ENCODE results near the gene SIPA1L3.

SIPA1L3 gene

DNA sequence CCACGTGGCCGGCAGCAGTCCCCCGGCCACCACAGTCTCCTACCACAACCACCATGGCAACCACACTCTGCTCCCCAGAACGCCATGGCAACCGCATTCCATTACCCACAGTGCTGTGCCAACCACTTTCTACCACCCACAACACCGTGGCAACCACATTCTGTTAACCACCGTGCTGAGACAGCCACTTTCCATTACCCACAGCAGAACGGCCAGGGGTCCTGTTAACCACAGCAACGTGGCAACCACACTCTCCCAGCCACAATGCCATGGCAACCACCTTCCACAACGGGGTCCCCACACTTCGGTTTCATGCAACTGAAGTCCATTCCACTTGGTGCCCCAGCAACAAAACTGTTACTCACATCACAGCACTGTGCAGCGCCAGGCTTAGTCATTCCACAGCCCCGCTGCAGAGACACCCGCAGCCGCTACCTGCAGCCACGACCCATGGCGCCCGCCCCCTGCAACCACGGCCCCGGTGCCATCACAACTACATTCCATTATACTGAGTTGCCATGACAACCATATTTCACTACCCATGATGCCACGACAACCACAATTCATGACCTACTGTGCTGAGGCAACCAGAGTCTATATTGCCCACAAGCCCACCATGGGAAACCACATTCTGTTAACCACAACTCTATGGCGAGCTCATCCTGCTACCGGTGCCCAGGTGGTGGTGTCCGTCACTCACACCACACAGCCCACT, 307.1 kb downstream of the SIPA1L3 start:
- TF ChIP-seq, protein P1, sequence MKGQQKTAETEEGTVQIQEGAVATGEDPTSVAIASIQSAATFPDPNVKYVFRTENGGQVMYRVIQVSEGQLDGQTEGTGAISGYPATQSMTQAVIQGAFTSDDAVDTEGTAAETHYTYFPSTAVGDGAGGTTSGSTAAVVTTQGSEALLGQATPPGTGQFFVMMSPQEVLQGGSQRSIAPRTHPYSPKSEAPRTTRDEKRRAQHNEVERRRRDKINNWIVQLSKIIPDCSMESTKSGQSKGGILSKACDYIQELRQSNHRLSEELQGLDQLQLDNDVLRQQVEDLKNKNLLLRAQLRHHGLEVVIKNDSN (IDR thresholded peaks at IDR 0.05): no peak
- TF ChIP-seq TAF1 (IDR thresholded peaks at IDR 0.05; ENCODE audit: low read depth): no peak
- no peak for TF ChIP-seq TEAD4 (IDR thresholded peaks at IDR 0.05)
- TF ChIP-seq FOXM1 (IDR thresholded peaks at IDR 0.05; ENCODE audit: borderline replicate concordance, low read depth): no peak
- TF ChIP-seq NFIC (IDR thresholded peaks at IDR 0.05): no peak
- no peak for TF ChIP-seq YY1 (IDR thresholded peaks at IDR 0.05; ENCODE audit: low read depth)
- TF ChIP-seq, protein P2, sequence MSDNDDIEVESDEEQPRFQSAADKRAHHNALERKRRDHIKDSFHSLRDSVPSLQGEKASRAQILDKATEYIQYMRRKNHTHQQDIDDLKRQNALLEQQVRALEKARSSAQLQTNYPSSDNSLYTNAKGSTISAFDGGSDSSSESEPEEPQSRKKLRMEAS (IDR thresholded peaks at IDR 0.05): no peak
- no peak for TF ChIP-seq ZBTB7A (IDR thresholded peaks at IDR 0.05; ENCODE audit: low read depth)
- no peak for TF ChIP-seq EGR1 (IDR thresholded peaks at IDR 0.05)
- TF ChIP-seq EP300 (IDR thresholded peaks at IDR 0.05; ENCODE audit: borderline replicate concordance): no peak
- TF ChIP-seq TCF12 (IDR thresholded peaks at IDR 0.05; ENCODE audit: low read depth): no peak
- TF ChIP-seq, protein P3, sequence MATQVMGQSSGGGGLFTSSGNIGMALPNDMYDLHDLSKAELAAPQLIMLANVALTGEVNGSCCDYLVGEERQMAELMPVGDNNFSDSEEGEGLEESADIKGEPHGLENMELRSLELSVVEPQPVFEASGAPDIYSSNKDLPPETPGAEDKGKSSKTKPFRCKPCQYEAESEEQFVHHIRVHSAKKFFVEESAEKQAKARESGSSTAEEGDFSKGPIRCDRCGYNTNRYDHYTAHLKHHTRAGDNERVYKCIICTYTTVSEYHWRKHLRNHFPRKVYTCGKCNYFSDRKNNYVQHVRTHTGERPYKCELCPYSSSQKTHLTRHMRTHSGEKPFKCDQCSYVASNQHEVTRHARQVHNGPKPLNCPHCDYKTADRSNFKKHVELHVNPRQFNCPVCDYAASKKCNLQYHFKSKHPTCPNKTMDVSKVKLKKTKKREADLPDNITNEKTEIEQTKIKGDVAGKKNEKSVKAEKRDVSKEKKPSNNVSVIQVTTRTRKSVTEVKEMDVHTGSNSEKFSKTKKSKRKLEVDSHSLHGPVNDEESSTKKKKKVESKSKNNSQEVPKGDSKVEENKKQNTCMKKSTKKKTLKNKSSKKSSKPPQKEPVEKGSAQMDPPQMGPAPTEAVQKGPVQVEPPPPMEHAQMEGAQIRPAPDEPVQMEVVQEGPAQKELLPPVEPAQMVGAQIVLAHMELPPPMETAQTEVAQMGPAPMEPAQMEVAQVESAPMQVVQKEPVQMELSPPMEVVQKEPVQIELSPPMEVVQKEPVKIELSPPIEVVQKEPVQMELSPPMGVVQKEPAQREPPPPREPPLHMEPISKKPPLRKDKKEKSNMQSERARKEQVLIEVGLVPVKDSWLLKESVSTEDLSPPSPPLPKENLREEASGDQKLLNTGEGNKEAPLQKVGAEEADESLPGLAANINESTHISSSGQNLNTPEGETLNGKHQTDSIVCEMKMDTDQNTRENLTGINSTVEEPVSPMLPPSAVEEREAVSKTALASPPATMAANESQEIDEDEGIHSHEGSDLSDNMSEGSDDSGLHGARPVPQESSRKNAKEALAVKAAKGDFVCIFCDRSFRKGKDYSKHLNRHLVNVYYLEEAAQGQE (IDR thresholded peaks at IDR 0.05; ENCODE audit: low read depth): no peak

DNA sequence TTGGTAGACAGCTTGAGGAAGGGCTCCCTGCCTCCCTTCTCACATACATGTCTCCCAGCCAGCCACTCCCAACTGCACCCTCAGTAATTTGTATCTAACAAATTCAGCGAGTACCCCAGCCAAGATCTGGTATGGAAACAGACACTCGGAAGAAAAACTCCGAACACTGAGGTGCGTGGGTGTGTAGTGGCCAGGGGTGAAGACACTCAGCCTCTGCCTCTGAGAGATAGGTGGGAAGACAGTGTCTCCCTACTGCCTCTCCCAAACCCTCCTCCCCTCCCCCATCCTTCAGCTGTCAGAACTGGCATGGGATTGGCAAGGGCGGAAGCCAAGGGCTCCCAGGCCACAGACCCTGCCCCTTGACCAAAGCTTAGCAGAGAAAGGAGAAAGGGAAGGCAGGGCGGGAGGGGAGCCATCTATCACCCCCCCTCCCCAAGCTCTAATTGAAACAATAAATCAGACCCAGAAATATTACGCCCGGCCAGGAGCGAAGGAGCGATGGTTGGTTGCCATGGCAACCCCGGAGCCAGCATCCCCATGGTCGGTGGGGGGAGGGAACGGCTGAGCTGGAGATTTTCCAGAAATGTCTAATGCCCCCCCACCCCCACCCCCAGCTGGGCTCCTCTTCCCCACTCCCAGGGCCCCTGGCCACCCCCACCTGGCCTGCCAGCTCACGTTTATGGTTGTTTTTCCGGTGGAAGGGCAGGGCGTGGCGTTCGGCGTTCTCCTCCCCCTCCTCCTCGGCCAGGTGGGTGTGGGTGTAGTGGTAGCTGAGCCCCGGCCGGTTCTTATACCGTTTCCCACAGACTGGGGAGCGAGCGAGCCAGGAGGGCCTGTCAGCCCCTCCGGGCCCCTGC, 310.0 kb downstream of the SIPA1L3 start:
- no peak for TF ChIP-seq NFIC (IDR thresholded peaks at IDR 0.05)
- no peak for TF ChIP-seq TAF1 (IDR thresholded peaks at IDR 0.05; ENCODE audit: low read depth)
- TF ChIP-seq EGR1 (IDR thresholded peaks at IDR 0.05): no peak
- TF ChIP-seq, protein P2 (IDR thresholded peaks at IDR 0.05): no peak

DNA sequence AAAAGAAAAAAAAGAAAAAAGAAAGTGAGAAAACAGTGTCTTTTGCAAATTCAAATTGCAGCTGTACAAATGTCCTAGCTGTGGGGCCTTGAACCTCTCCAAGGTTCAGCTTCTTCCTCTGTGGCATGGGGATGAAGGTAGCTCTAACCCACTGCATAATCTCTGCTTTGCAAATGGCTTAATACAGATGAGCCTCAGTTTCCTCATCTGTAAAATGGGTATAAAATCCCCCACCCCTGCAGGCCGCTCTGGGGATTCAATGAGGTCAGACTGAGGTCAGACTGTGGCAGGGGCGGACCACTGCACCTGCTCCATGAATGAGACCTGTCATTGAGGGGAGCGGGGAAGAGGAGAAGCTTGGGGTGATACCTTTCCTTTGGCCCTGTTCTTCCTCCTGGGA, 311.2 kb downstream of the SIPA1L3 start:
- no peak for TF ChIP-seq CREB1 (IDR thresholded peaks at IDR 0.05; ENCODE audit: low read depth)
- no peak for TF ChIP-seq EGR1 (IDR thresholded peaks at IDR 0.05)
- no peak for TF ChIP-seq NFIC (IDR thresholded peaks at IDR 0.05)
- no peak for TF ChIP-seq YY1 (IDR thresholded peaks at IDR 0.05; ENCODE audit: low read depth)

DNA sequence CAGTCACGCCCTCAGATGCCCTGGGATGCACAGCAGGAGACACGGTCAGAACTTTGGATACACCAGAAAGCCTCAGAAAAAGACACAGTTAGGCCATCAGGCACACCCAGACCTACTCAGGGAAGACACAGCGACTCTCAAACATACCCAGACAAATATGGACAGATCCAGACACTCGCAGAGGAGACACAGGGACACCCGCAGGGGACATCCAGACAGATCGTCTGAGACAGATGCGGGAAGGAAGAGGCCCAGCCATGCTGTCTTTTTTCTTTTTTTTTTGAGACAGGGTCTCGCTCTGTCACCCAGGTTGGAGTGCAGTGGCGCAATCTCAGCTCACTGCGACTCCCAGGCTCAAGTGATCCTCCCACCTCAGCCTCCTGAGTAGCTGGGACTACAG, 312.2 kb downstream of the SIPA1L3 start:
- no peak for TF ChIP-seq EP300 (IDR thresholded peaks at IDR 0.05; ENCODE audit: borderline replicate concordance)
- TF ChIP-seq, protein P1 (IDR thresholded peaks at IDR 0.05): no peak
- no peak for TF ChIP-seq RAD21 (IDR thresholded peaks at IDR 0.05; ENCODE audit: low read depth)
- TF ChIP-seq TEAD4 (IDR thresholded peaks at IDR 0.05): no peak
- no peak for TF ChIP-seq FOXM1 (IDR thresholded peaks at IDR 0.05; ENCODE audit: borderline replicate concordance, low read depth)
- TF ChIP-seq EGR1 (IDR thresholded peaks at IDR 0.05): no peak
- no peak for TF ChIP-seq CEBPB (IDR thresholded peaks at IDR 0.05)
- TF ChIP-seq, protein P2 (IDR thresholded peaks at IDR 0.05): no peak
- TF ChIP-seq, protein P3 (IDR thresholded peaks at IDR 0.05; ENCODE audit: low read depth): no peak
- TF ChIP-seq TCF12 (IDR thresholded peaks at IDR 0.05; ENCODE audit: low read depth): no peak
- TF ChIP-seq NFIC (IDR thresholded peaks at IDR 0.05): no peak
- TF ChIP-seq TAF1 (IDR thresholded peaks at IDR 0.05; ENCODE audit: low read depth): no peak
- TF ChIP-seq ZBTB7A (IDR thresholded peaks at IDR 0.05; ENCODE audit: low read depth): no peak
- no peak for TF ChIP-seq CREB1 (IDR thresholded peaks at IDR 0.05; ENCODE audit: low read depth)
- TF ChIP-seq YY1 (IDR thresholded peaks at IDR 0.05; ENCODE audit: low read depth): no peak

DNA sequence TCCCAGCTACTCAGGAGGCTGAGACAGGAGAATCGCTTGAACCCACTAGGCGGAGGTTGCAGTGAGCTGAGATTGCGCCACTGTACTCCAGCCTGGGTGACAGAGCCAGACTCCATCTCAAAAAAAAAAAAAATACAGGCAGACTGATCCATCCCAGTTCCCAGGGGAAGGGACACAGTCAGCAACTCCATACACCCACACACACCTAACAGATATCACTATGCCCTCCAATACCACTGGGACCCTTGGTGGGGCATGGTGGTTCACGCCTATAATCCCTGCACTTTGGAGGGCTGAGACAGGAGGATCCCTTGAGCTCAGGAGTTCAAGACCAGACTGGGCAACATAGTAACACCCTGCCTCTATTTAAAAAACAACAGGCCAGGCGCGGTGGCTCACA, 314.4 kb downstream of the SIPA1L3 start:
- TF ChIP-seq, protein P1 (IDR thresholded peaks at IDR 0.05): no peak
- TF ChIP-seq, protein P2 (IDR thresholded peaks at IDR 0.05): no peak
- TF ChIP-seq CEBPB (IDR thresholded peaks at IDR 0.05) (no peak), ZBTB7A (IDR thresholded peaks at IDR 0.05; ENCODE audit: low read depth) (no peak), FOXM1 (IDR thresholded peaks at IDR 0.05; ENCODE audit: borderline replicate concordance, low read depth) (no peak), TAF1 (IDR thresholded peaks at IDR 0.05; ENCODE audit: low read depth) (no peak), TCF12 (IDR thresholded peaks at IDR 0.05; ENCODE audit: low read depth) (no peak), CREB1 (IDR thresholded peaks at IDR 0.05; ENCODE audit: low read depth) (no peak), EP300 (IDR thresholded peaks at IDR 0.05; ENCODE audit: borderline replicate concordance) (no peak), YY1 (IDR thresholded peaks at IDR 0.05; ENCODE audit: low read depth) (no peak), TEAD4 (IDR thresholded peaks at IDR 0.05) (no peak), NFIC (IDR thresholded peaks at IDR 0.05) (no peak), RAD21 (IDR thresholded peaks at IDR 0.05; ENCODE audit: low read depth) (no peak)
- TF ChIP-seq, protein P3 (IDR thresholded peaks at IDR 0.05; ENCODE audit: low read depth): no peak

All from Ishikawa (cell line).